Peyer's patch (tissue), 4 donors: ENCODE data around the gene BEND4. TPM values are rescaled to one million over a fixed set of nuclear protein-coding genes. Genes with fewer than 3 reads are reported as not detected.

Source experiments
- DNase-seq, 3 donors: peaks; one replicate each; pipeline ENCODE4 v3.0.0-alpha.2; 2017 to 2019
- H3K27ac ChIP-seq, 4 donors: fragments of 200-600 bp; sonication (generic); one replicate each; pipeline ENCODE4 v1.5.1; 2016 to 2019
- H3K27me3 ChIP-seq, 2 donors: fragments of 200-600 bp; sonication (generic); one replicate each; pipeline ENCODE4 v1.5.1; 2019
- H3K36me3 ChIP-seq, 3 donors: fragments of 200-600 bp; sonication (generic); one replicate each; pipeline ENCODE4 v1.5.1; 2016 to 2019
- H3K4me1 ChIP-seq, 4 donors: fragments of 200-600 bp; sonication (generic); one replicate each; pipeline ENCODE4 v1.5.1; 2016 to 2019
- H3K4me3 ChIP-seq, 4 donors: fragments of 200-600 bp; sonication (generic); 1 replicate in 3 of 4; 2 replicates in 1 of 4; pipeline ENCODE4 v1.5.1; 2016 to 2019; ENCODE audit warnings: mild to moderate bottlenecking in 1 of 4
- H3K9me3 ChIP-seq, 4 donors: fragments of 200-600 bp; sonication (generic); one replicate each; pipeline ENCODE4 v1.5.1; 2016 to 2019; ENCODE audit warnings: mild to moderate bottlenecking in 1 of 4
- POLR2A ChIP-seq, 2 donors: fragments of 450-650 bp; IDR thresholded peaks; one replicate each; pipeline ENCODE4 v1.5.1; 2017; ENCODE audit warnings: antibody characterized with exemption in 2 of 2, mild to moderate bottlenecking in 2 of 2, moderate library complexity in 2 of 2
- total RNA-seq, 4 donors: library from RNA; depleted of rRNA; stranded (reverse); fragments of >200 nt; gene quantifications; one replicate each; pipeline ENCODE4 v1.1.0, GENCODE V29; 2016
- TF ChIP-seq, protein P1 (sequence below), 6 experiments: fragments of 450-650 bp in 4 of 6; fragments of 200-600 bp in 2 of 6; sonication (generic) in 1 of 6; IDR thresholded peaks; one replicate each; pipeline ENCODE4 v1.5.1; 2017 to 2019; ENCODE audit warnings: antibody characterized with exemption in 6 of 6, mild to moderate bottlenecking in 3 of 6, moderate library complexity in 1 of 6

BEND4 gene
- total RNA-seq, 4 donors from 2014 or later: 0.47 to 7.4 (median 1.3) TPM

- no peak for DNase-seq
- no peak overlapping the region for H3K27ac ChIP-seq
- H3K27me3 ChIP-seq: no peaks in the 10 kb centered on the region
- no peak overlapping the region for H3K4me3 ChIP-seq
- no peaks in the 10 kb centered on the region for H3K36me3 ChIP-seq
- no peaks in the 10 kb centered on the region for H3K4me1 ChIP-seq
- no peaks in the 10 kb centered on the region for H3K9me3 ChIP-seq
- no peak for TF ChIP-seq POLR2A (IDR thresholded peaks at IDR 0.05)
- TF ChIP-seq, protein P1, sequence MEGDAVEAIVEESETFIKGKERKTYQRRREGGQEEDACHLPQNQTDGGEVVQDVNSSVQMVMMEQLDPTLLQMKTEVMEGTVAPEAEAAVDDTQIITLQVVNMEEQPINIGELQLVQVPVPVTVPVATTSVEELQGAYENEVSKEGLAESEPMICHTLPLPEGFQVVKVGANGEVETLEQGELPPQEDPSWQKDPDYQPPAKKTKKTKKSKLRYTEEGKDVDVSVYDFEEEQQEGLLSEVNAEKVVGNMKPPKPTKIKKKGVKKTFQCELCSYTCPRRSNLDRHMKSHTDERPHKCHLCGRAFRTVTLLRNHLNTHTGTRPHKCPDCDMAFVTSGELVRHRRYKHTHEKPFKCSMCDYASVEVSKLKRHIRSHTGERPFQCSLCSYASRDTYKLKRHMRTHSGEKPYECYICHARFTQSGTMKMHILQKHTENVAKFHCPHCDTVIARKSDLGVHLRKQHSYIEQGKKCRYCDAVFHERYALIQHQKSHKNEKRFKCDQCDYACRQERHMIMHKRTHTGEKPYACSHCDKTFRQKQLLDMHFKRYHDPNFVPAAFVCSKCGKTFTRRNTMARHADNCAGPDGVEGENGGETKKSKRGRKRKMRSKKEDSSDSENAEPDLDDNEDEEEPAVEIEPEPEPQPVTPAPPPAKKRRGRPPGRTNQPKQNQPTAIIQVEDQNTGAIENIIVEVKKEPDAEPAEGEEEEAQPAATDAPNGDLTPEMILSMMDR (IDR thresholded peaks at IDR 0.05): no peak
Measured at GRCh38 chr4:42159271-42160001, 7.0 kb upstream of the BEND4 start.

GRCh38 chr4:42151568-42152506, 618 bp downstream of the BEND4 start:
- H3K27me3 ChIP-seq: peaks cover 0 to 21% of the 10 kb centered on the region in 2 donors
- DNase-seq: peak; percentile 51 to 91 (median 82)

GRCh38 chr4:42150653-42151567, 1.5 kb downstream of the BEND4 start:
- DNase-seq: peak in 2 of 3 donors; percentile 45 to 56
- peaks cover 0 to 21% of the 10 kb centered on the region in 2 donors for H3K27me3 ChIP-seq

More at GRCh38 chr4:42151568-42152506, 618 bp downstream of the BEND4 start:
- no peak for TF ChIP-seq POLR2A (IDR thresholded peaks at IDR 0.05)
- TF ChIP-seq, protein P1 (IDR thresholded peaks at IDR 0.05): no peak
- Histone ChIP-seq H3K27ac (peak overlapping the region in 2 of 4 donors; percentile 59 to 86), H3K9me3 (no peaks in the 10 kb centered on the region), H3K4me3 (peak overlapping the region; percentile 55 to 75 (median 56)), H3K36me3 (no peaks in the 10 kb centered on the region), H3K4me1 (peaks cover 0 to 16% (median 0%) of the 10 kb centered on the region in 4 donors)

DNA sequence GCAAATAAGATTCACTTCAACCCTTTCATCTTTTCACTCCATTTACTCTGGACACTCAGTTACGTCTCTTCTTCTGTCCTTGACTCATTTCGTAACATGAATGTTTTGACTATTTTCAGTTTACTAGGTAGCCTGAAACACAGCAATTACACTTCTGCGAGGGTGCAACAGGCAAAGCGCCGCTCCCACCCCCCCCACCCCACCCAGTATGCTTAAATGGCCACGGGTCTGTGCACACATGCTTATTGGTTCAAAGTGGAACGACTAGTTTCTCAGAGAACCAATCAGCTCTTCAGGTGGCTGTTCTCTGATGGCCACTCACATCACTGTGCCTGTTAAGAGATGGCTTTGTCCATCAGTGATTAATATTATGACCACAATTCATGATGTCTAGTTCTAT, 3.5 kb downstream of the BEND4 start:
- no peaks in the 10 kb centered on the region for H3K9me3 ChIP-seq
- no peak overlapping the region for H3K4me3 ChIP-seq
- DNase-seq: no peak
- no peak overlapping the region for H3K27ac ChIP-seq
- TF ChIP-seq, protein P1 (IDR thresholded peaks at IDR 0.05): no peak
- no peak for TF ChIP-seq POLR2A (IDR thresholded peaks at IDR 0.05)
- H3K4me1 ChIP-seq: peaks cover 0 to 16% (median 0%) of the 10 kb centered on the region in 4 donors
- no peaks in the 10 kb centered on the region for H3K36me3 ChIP-seq
- peaks cover 0 to 21% of the 10 kb centered on the region in 2 donors for H3K27me3 ChIP-seq

More at GRCh38 chr4:42150653-42151567, 1.5 kb downstream of the BEND4 start:
- H3K27ac ChIP-seq: peak overlapping the region in 2 of 4 donors; percentile 59 to 86
- TF ChIP-seq, protein P1 (IDR thresholded peaks at IDR 0.05): no peak
- no peak for TF ChIP-seq POLR2A (IDR thresholded peaks at IDR 0.05)
- H3K9me3 ChIP-seq: no peaks in the 10 kb centered on the region
- peak overlapping the region; percentile 55 to 75 (median 56) for H3K4me3 ChIP-seq
- H3K36me3 ChIP-seq: no peaks in the 10 kb centered on the region
- peaks cover 0 to 16% (median 0%) of the 10 kb centered on the region in 4 donors for H3K4me1 ChIP-seq

DNA sequence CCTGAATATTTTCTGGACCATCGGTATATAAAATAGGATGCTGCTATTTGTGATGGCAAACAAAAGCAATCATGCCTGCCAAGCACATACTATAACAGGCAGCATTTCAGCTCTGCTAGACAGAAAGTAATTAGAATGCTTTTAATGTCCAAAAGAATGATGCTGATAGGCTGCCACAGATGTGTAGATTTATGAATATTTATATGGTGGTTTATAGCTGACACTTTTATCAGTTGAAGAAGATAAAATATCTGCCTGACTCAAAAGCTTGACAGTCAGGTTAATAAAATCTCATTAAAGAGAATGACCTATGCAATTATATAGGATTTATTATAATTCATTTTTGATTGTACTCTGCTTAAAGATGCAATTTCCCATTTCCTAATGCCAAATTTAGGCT, 4.0 kb downstream of the BEND4 start:
- Histone ChIP-seq H3K36me3 (no peaks in the 10 kb centered on the region), H3K27ac (no peak overlapping the region), H3K9me3 (no peaks in the 10 kb centered on the region), H3K27me3 (peaks cover 0 to 21% of the 10 kb centered on the region in 2 donors), H3K4me1 (peaks cover 0 to 16% (median 0%) of the 10 kb centered on the region in 4 donors), H3K4me3 (no peak overlapping the region)
- no peak for DNase-seq
- no peak for TF ChIP-seq POLR2A (IDR thresholded peaks at IDR 0.05)
- TF ChIP-seq, protein P1 (IDR thresholded peaks at IDR 0.05): no peak
